Subcutaneous abdominal adipose tissue (tissue), 5 donors: ENCODE data around the gene KRT39.

Experiments
- H3K27ac ChIP-seq: one replicate; pipeline ENCODE4 v1.7.0; 2013; ENCODE audit warnings: low read depth, mild to moderate bottlenecking, inconsistent platforms, low read length, moderate library complexity
- H3K27me3 ChIP-seq, 5 donors: one replicate each; pipeline ENCODE4 v1.7.0; 2013; ENCODE audit warnings: low read length in 5 of 5, inconsistent platforms in 1 of 5; ENCODE audit not compliant: control insufficient read depth in 5 of 5, insufficient read depth in 4 of 5
- H3K36me3 ChIP-seq, 5 donors: one replicate each; pipeline ENCODE4 v1.7.0; 2013; ENCODE audit warnings: low read length in 5 of 5; ENCODE audit not compliant: control insufficient read depth in 5 of 5, insufficient read depth in 5 of 5
- H3K4me1 ChIP-seq, 5 donors: one replicate each; pipeline ENCODE4 v1.7.0; 2013; ENCODE audit warnings: low read length in 5 of 5, mild to moderate bottlenecking in 3 of 5, moderate library complexity in 1 of 5; ENCODE audit not compliant: control insufficient read depth in 5 of 5, insufficient read depth in 5 of 5
- H3K4me3 ChIP-seq, 5 donors: one replicate each; pipeline ENCODE4 v1.7.0; 2013; ENCODE audit warnings: low read length in 5 of 5, low read depth in 1 of 5
- H3K9ac ChIP-seq, 5 donors: one replicate each; pipeline ENCODE4 v1.7.0; 2013; ENCODE audit warnings: low read length in 5 of 5, mild to moderate bottlenecking in 4 of 5, moderate library complexity in 3 of 5
- H3K9me3 ChIP-seq, 5 donors: one replicate each; pipeline ENCODE4 v1.7.0; 2013; ENCODE audit warnings: low read length in 5 of 5; ENCODE audit not compliant: control insufficient read depth in 5 of 5
- donor health status: healthy.
- donor health status: healthy.
- donor health status: healthy.
- donor health status: healthy.
- donor health status: healthy.

Gene KRT39

DNA sequence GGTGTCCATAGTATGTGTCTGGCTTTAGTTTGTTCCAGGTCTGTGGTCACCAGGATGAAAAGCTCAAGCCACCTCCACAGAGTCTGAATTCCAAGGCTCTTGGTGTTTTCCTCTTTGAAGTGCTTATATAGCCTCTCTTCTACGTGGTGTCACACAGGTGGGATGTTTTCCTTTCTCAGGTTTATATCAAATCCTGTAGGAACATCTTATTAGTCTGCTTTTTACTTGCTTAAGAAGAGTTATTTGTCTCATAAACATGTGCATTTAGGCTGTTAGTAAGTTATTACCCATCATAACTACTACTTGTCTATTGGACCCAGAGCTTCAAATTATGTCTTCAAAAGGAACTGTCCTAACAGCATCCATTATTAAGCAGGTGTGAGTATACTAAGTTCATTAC is at the start of gene KRT39:
TSS of gene KRT39 (minus strand) at position 101 of the 400 bp plus-strand sequence. CDS start at position 9, 92 bp downstream.
- Histone ChIP-seq H3K27me3 (peaks cover 0 to 5% (median 2%) of the 10 kb centered on the region in 5 donors), H3K9ac (no peak within 1 kb of the TSS), H3K27ac (no peak within 1 kb of the TSS), H3K9me3 (peaks cover 0 to 8% (median 0%) of the 10 kb centered on the region in 5 donors), H3K4me1 (no peaks in the 10 kb centered on the region), H3K4me3 (no peak within 1 kb of the TSS), H3K36me3 (no peaks in the 10 kb centered on the region)

DNA sequence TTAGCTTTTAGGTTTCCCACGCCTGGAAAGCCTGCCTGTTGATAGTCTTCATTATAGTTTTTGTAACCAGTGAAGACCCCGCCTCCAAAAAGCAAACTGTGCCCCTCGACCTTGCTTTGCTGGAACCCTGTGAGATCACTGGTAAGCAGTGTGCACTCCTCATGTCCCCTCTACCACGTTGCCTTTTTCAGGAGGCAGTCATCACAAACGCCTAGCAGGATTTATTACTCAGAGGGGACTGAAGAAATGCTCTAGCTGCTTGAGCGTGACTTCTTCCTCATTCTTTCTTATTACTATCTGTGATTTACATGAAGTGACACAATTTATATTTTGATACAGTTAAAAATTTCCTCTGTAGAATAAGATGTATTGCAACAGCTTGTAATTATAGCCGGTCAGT is 48.7 kb upstream of the KRT39 start:
- no peak overlapping the region for H3K4me3 ChIP-seq
- no peaks in the 10 kb centered on the region for H3K9me3 ChIP-seq
- H3K9ac ChIP-seq, result no peak overlapping the region
- no peak overlapping the region for H3K27ac ChIP-seq
- no peaks in the 10 kb centered on the region for H3K4me1 ChIP-seq
- no peaks in the 10 kb centered on the region for H3K27me3 ChIP-seq
- no peaks in the 10 kb centered on the region for H3K36me3 ChIP-seq

DNA sequence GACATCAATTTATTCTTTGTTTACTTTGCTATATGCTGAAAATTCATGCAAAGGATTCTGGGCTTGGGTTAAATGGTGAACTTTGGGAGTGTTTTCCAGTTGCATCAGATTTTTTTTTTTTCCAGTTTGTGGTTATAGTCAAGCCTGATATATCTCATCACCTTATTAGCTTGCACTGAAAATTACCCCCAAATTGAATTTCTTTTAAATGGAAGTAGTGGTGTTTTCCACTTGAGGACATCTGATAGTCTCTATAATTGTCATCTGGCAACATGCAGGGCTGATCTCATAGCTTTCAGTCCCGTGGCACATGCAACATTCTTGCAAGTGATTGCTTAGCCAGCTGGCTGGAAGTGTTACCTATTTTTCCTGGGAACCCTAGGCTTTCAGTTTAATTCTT is 46.9 kb upstream of the KRT39 start:
- Histone ChIP-seq H3K4me1 (no peaks in the 10 kb centered on the region), H3K36me3 (no peaks in the 10 kb centered on the region), H3K9ac (no peak overlapping the region), H3K27ac (no peak overlapping the region), H3K9me3 (no peaks in the 10 kb centered on the region), H3K27me3 (no peaks in the 10 kb centered on the region), H3K4me3 (no peak overlapping the region)

DNA sequence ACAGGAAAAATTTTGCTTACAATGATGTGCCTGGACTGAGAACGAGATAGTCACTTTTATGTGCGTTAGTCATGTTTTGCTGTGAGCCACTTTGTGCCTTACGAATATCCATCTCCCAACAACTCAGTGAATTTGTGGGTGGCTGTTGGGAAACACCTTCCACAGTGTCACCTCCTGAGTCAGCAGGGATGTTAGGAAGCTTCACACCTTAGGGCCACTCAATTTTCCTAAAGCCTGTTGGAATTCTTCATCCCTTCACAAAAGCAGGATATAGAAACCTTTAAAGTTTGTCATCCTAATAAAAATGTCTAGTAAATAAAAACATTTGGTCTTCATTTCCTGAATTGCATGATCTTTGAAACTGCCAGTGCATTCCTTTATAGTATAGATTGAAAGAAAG is 46.4 kb upstream of the KRT39 start:
- Histone ChIP-seq H3K9ac (no peak overlapping the region), H3K27me3 (no peaks in the 10 kb centered on the region), H3K27ac (no peak overlapping the region), H3K4me1 (no peaks in the 10 kb centered on the region), H3K36me3 (no peaks in the 10 kb centered on the region), H3K4me3 (no peak overlapping the region), H3K9me3 (no peaks in the 10 kb centered on the region)

DNA sequence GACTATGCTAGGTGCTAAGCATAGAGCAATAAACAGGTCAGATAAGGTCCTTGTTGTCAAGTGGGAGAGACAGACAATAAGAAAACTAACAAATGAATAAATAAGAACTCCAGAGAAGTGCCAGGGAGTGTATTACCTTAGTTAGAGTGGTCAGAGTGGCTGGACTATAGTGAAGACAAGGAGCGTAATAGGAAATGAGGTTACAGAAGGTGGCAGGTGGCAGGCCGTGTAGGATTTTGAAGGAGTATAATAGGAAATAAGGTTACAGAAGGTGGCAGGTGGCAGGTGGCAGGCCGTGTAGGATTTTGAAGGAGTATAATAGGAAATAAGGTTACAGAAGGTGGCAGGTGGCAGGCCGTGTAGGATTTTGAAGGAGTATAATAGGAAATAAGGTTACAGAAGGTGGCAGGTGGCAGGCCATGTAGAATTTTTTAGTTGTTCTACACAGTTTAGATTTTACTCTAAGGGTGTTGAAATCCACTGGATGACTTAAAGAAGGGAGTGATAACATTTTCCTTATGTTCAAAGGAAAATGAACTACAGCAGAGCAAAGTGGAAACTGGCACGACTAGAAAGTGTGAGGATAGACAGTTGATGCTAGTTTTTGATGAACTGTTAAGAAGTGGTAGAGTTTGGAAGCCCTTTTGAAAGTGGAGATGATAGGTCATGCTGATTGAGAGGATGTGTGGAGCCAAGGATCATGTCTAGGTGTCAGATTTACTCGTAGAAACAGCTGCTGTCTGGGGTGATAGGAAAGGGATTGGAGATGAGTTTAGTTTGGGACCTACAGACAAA is 45.8 kb upstream of the KRT39 start:
- no peak overlapping the region for H3K27ac ChIP-seq
- H3K27me3 ChIP-seq, result no peaks in the 10 kb centered on the region
- H3K9ac ChIP-seq, result no peak overlapping the region
- H3K4me1 ChIP-seq, result no peaks in the 10 kb centered on the region
- H3K36me3 ChIP-seq, result no peaks in the 10 kb centered on the region
- no peak overlapping the region for H3K4me3 ChIP-seq
- H3K9me3 ChIP-seq, result no peaks in the 10 kb centered on the region

DNA sequence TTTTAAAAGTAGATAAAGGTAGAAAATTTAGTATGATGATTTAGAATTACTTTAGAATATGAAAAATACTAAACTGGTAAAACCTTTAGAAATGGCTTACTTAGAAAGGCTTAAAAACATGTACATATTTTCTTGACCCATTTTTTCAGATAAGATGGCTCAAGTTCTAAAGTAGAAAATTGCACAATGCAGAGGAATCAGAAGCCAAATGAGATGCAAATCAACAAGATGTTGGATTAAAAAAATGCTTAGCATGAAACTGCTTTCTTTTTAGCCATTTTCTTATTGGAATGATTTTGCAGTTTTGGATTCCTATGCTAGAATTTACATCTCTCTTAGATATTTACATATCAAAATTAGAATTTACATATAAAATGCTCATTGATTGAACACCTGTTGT is 43.7 kb upstream of the KRT39 start:
- Histone ChIP-seq H3K4me3 (no peak overlapping the region), H3K9me3 (no peaks in the 10 kb centered on the region), H3K4me1 (no peaks in the 10 kb centered on the region), H3K27me3 (no peaks in the 10 kb centered on the region), H3K9ac (no peak overlapping the region), H3K27ac (no peak overlapping the region), H3K36me3 (no peaks in the 10 kb centered on the region)

DNA sequence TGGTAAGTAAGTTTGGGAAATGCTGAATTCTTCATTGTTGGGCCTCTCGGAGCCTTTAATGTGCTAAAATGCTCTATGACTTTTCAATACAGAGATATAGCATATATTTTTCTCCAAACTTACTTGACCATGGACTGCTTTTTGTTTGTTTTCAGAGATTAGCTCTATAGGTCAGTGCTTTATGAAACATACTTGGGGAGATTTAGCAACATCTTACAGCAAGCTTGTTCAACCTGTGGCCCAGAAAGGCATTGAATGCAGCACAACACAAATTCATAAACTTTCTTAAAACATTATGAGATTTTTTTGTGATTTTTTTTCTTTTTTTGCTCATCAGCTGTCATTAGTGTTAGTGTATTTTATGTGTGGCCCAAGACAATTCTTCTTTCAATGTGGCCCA is 43.2 kb upstream of the KRT39 start:
- H3K9me3 ChIP-seq, result no peaks in the 10 kb centered on the region
- no peak overlapping the region for H3K27ac ChIP-seq

DNA sequence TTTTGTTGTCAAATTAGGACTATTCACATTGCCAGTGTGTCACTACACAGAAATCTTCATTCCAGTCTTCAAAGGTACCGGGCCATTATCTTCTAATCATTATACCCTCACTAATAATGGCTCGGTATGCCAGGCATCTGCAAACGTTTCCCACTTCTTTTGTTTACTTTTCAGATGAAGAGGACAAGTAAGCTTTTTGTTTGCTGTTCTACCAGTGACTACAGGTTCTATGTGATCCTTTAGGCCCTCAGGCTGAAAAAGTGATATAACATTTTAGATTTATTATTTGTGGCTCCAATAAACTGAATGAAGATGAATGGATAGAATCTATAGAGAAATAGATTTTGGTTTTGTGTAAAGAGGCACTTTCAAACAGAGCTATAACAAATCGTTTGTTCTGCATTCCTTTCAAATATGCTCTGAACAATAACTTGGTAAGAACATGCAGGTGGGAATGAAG is 42.6 kb upstream of the KRT39 start:
- no peaks in the 10 kb centered on the region for H3K9me3 ChIP-seq
- no peak overlapping the region for H3K27ac ChIP-seq
- no peak overlapping the region for H3K9ac ChIP-seq

More for the DNA sequence above, 43.2 kb upstream of the KRT39 start:
- H3K4me3 ChIP-seq, result no peak overlapping the region
- no peaks in the 10 kb centered on the region for H3K27me3 ChIP-seq
- H3K4me1 ChIP-seq, result no peaks in the 10 kb centered on the region
- H3K9ac ChIP-seq, result no peak overlapping the region
- no peaks in the 10 kb centered on the region for H3K36me3 ChIP-seq

DNA sequence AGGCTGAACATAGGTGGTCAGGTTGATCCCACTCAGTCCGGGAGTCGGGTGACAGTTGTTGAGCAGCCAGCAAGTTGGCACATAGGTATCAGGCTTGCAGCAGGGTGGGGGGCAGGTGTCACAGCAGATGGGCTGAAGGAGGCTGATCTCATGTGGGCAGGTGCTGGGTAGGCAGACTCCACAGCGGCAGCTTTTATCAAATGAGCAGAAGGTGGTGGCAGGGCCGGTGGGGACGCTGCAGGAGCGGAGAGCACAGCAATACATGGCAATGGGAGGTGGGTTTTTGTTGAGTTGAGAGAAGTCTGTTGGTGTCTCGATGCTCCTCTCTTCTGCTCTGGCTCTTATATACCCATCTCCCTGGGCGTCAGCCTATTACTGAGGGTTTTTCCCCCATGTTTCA is 42.1 kb upstream of the KRT39 start, which contains the start of gene KRTAP3-1:
TSS of gene KRTAP3-1 (minus strand) at position 318 of the 400 bp plus-strand sequence. CDS start at position 264, 54 bp downstream.
- Histone ChIP-seq H3K36me3 (no peaks in the 10 kb centered on the region), H3K27ac (no peak within 1 kb of the TSS), H3K27me3 (peaks cover 0 to 3% (median 0%) of the 10 kb centered on the region in 5 donors), H3K4me3 (no peak within 1 kb of the TSS), H3K4me1 (no peaks in the 10 kb centered on the region), H3K9ac (no peak within 1 kb of the TSS), H3K9me3 (no peaks in the 10 kb centered on the region)

More for the DNA sequence above, 42.6 kb upstream of the KRT39 start:
- H3K4me1 ChIP-seq, result no peaks in the 10 kb centered on the region
- peaks cover 0 to 2% (median 0%) of the 10 kb centered on the region in 5 donors for H3K27me3 ChIP-seq
- no peaks in the 10 kb centered on the region for H3K36me3 ChIP-seq
- no peak overlapping the region for H3K4me3 ChIP-seq

DNA sequence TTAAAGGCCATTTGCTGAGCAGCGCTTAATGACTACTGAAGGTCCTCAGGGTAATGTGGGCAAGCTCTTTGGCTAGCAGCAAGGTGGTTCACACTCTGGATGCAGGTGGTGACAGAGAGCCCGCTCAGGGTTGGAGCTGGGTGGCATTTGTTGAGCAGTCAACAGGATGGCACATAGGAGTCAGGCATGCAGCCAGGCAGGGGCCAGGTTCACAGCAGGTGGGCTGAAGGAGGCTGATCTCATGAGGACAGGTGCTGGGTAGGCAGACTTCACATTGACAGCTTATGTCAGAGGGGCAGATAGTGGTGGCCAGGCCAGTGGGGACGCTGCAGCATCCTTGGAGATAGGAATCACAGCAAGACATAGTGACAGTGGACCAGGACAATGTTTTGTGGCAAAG is 37.6 kb upstream of the KRT39 start:
- no peak overlapping the region for H3K4me3 ChIP-seq
- H3K27me3 ChIP-seq, result peaks cover 0 to 3% (median 0%) of the 10 kb centered on the region in 5 donors
- no peaks in the 10 kb centered on the region for H3K9me3 ChIP-seq
- H3K27ac ChIP-seq, result no peak overlapping the region
- no peaks in the 10 kb centered on the region for H3K4me1 ChIP-seq
- H3K36me3 ChIP-seq, result no peaks in the 10 kb centered on the region
- no peak overlapping the region for H3K9ac ChIP-seq
